Loucy (cell line): ENCODE measurements around the gene PLCH1.

Source experiments
- H2AFZ ChIP-seq: fragments of 200-600 bp; sonication (generic); 2 replicates; pipeline ENCODE4 v1.6.0; 2016; ENCODE audit warnings: antibody characterized with exemption, mild to moderate bottlenecking, low read length, moderate library complexity
- H3F3A ChIP-seq: fragments of 200-600 bp; 2 replicates; pipeline ENCODE4 v1.6.0; 2016; ENCODE audit warnings: antibody characterized with exemption, low read depth, mild to moderate bottlenecking
- H3K27me3 ChIP-seq: fragments of 200-600 bp; sonication (generic); 2 replicates; pipeline ENCODE4 v1.6.1; 2014; ENCODE audit warnings: low read length, mild to moderate bottlenecking; ENCODE audit not compliant: insufficient read depth, poor library complexity, severe bottlenecking
- H3K36me3 ChIP-seq: fragments of 200-600 bp; sonication (generic); 2 replicates; pipeline ENCODE4 v1.6.1; 2016; ENCODE audit warnings: low read length; ENCODE audit not compliant: insufficient read depth
- H3K4me1 ChIP-seq: fragments of 200-600 bp; sonication (generic); 2 replicates; pipeline ENCODE4 v1.5.1; 2014; ENCODE audit warnings: low read length, mild to moderate bottlenecking; ENCODE audit not compliant: insufficient read depth, poor library complexity, severe bottlenecking
- H3K4me2 ChIP-seq: fragments of 200-600 bp; sonication (generic); 2 replicates; pipeline ENCODE4 v1.6.0; 2014; ENCODE audit warnings: antibody characterized with exemption, low read length, low read depth, mild to moderate bottlenecking; ENCODE audit not compliant: poor library complexity, severe bottlenecking
- H3K4me3 ChIP-seq: fragments of 200-600 bp; sonication (generic); 2 replicates; pipeline ENCODE4 v1.5.1; 2014; ENCODE audit warnings: low read length, mild to moderate bottlenecking, mixed read lengths; ENCODE audit not compliant: poor library complexity, severe bottlenecking
- H3K79me2 ChIP-seq: fragments of 200-600 bp; sonication (generic); 2 replicates; pipeline ENCODE4 v1.6.1; 2014; ENCODE audit warnings: low read length; ENCODE audit not compliant: insufficient read depth
- H3K9ac ChIP-seq: fragments of 200-600 bp; sonication (generic); 2 replicates; pipeline ENCODE4 v1.6.0; 2014; ENCODE audit warnings: mild to moderate bottlenecking, low read depth, low read length, moderate library complexity; ENCODE audit not compliant: poor library complexity, severe bottlenecking
- H3K9me2 ChIP-seq: fragments of 200-600 bp; sonication (generic); replicated peaks from 2 replicates; pipeline ENCODE4 v1.6.1; 2016; ENCODE audit warnings: low read depth, low read length, mixed read lengths
- H3K9me3 ChIP-seq: fragments of 200-600 bp; sonication (generic); 2 replicates; pipeline ENCODE4 v1.6.1; 2014; ENCODE audit warnings: mild to moderate bottlenecking, antibody characterized with exemption, low read length, low read depth; ENCODE audit not compliant: insufficient read depth
- H4K20me1 ChIP-seq: fragments of 200-600 bp; sonication (generic); 2 replicates; pipeline ENCODE4 v1.6.0; 2014; ENCODE audit warnings: antibody characterized with exemption, low read length, mild to moderate bottlenecking; ENCODE audit not compliant: insufficient read depth, poor library complexity, severe bottlenecking
- CTCF ChIP-seq: fragments of 200-600 bp; sonication (generic); conservative IDR thresholded peaks from 2 replicates; pipeline ENCODE4 v1.5.1; 2014; ENCODE audit warnings: mild to moderate bottlenecking, antibody characterized with exemption, low read length
- EZH2phosphoT487 ChIP-seq: fragments of 200-600 bp; IDR thresholded peaks from 2 replicates; pipeline ENCODE4 v1.6.1; 2018; ENCODE audit warnings: antibody characterized with exemption, mild to moderate bottlenecking, moderate library complexity, borderline replicate concordance

PLCH1 gene

GRCh38 chr3:155449613-155450267, 295.1 kb downstream of the PLCH1 start:
- Histone ChIP-seq H3K4me3 (no peak overlapping the region), H3K27me3 (no peaks in the 10 kb centered on the region), H3K36me3 (no peaks in the 10 kb centered on the region), H3F3A (no peaks in the 10 kb centered on the region), H3K9ac (no peak overlapping the region), H3K4me1 (no peaks in the 10 kb centered on the region), H2AFZ (no peak overlapping the region), H3K79me2 (no peaks in the 10 kb centered on the region), H3K9me2 (no peaks in the 10 kb centered on the region), H4K20me1 (no peaks in the 10 kb centered on the region), H3K9me3 (no peaks in the 10 kb centered on the region), H3K4me2 (no peak overlapping the region)
- TF ChIP-seq CTCF, result no peak
- TF ChIP-seq EZH2phosphoT487, result no peak

GRCh38 chr3:155448531-155448930, 296.3 kb downstream of the PLCH1 start:
- H3K4me3 ChIP-seq, result no peak overlapping the region
- H3K9me2 ChIP-seq, result no peaks in the 10 kb centered on the region
- H3K4me1 ChIP-seq, result no peaks in the 10 kb centered on the region
- no peaks in the 10 kb centered on the region for H3K36me3 ChIP-seq
- H3K4me2 ChIP-seq, result no peak overlapping the region
- H3K9me3 ChIP-seq, result no peaks in the 10 kb centered on the region
- H4K20me1 ChIP-seq, result no peaks in the 10 kb centered on the region
- H3K79me2 ChIP-seq, result no peaks in the 10 kb centered on the region
- H3K9ac ChIP-seq, result no peak overlapping the region
- no peak for TF ChIP-seq EZH2phosphoT487
- no peak for TF ChIP-seq CTCF
- H3K27me3 ChIP-seq, result no peaks in the 10 kb centered on the region
- no peaks in the 10 kb centered on the region for H3F3A ChIP-seq
- H2AFZ ChIP-seq, result no peak overlapping the region

- no peak for TF ChIP-seq CTCF
- no peak for TF ChIP-seq EZH2phosphoT487
- no peaks in the 10 kb centered on the region for H3K36me3 ChIP-seq
- no peaks in the 10 kb centered on the region for H3K9me2 ChIP-seq
- H3K4me2 ChIP-seq, result no peak overlapping the region
- H3K4me3 ChIP-seq, result no peak overlapping the region
- H4K20me1 ChIP-seq, result no peaks in the 10 kb centered on the region
- H3K9ac ChIP-seq, result no peak overlapping the region
- no peak overlapping the region for H2AFZ ChIP-seq
- H3F3A ChIP-seq, result no peaks in the 10 kb centered on the region
- H3K79me2 ChIP-seq, result no peaks in the 10 kb centered on the region
- no peaks in the 10 kb centered on the region for H3K9me3 ChIP-seq
- H3K27me3 ChIP-seq, result no peaks in the 10 kb centered on the region
- H3K4me1 ChIP-seq, result no peaks in the 10 kb centered on the region
These were observed 298.5 kb downstream of the PLCH1 start for GRCh38 chr3:155446366-155446765.
